NB4 (cell line): ENCODE results near the gene KRTAP4-6.
"Not testable (repeated sequence)": the region's sequence is repeated elsewhere in the genome, so short reads cannot be mapped to it uniquely, and the experiment has no call there.

Source experiments
- CTCF ChIP-seq: IDR thresholded peaks from one replicate; pipeline ENCODE4 v1.5.1; 2012; ENCODE audit warnings: low read depth, low read length
- MYC ChIP-seq: IDR thresholded peaks from 2 replicates; pipeline ENCODE4 v1.6.1; 2011; ENCODE audit warnings: low read depth, low read length
- POLR2A ChIP-seq: IDR thresholded peaks from 2 replicates; pipeline ENCODE4 v1.6.1; 2011; ENCODE audit warnings: mild to moderate bottlenecking; ENCODE audit not compliant: insufficient read length; ENCODE audit errors: extremely low read depth

- not testable (repeated sequence) for TF ChIP-seq CTCF, POLR2A, MYC
These were observed 8.8 kb upstream of the KRTAP4-6 start for GRCh38 chr17:41148971-41149651.
